HG03097 (cell line): Measurements from ENCODE around the gene FBN3.
A peak's percentile ranks its signal among the peaks of the same experiment; 100 is the strongest.
"Not testable (repeated sequence)": the region's sequence is repeated elsewhere in the genome, so short reads cannot be mapped to it uniquely, and the experiment has no call there.

ENCODE experiments used
- ATAC-seq: cut with Tn5 transposase; IDR thresholded peaks from one replicate; pipeline ENCODE4 v1.9.1; 2021; ENCODE audit not compliant: unreplicated experiment, low FRiP score

The FBN3 gene

DNA sequence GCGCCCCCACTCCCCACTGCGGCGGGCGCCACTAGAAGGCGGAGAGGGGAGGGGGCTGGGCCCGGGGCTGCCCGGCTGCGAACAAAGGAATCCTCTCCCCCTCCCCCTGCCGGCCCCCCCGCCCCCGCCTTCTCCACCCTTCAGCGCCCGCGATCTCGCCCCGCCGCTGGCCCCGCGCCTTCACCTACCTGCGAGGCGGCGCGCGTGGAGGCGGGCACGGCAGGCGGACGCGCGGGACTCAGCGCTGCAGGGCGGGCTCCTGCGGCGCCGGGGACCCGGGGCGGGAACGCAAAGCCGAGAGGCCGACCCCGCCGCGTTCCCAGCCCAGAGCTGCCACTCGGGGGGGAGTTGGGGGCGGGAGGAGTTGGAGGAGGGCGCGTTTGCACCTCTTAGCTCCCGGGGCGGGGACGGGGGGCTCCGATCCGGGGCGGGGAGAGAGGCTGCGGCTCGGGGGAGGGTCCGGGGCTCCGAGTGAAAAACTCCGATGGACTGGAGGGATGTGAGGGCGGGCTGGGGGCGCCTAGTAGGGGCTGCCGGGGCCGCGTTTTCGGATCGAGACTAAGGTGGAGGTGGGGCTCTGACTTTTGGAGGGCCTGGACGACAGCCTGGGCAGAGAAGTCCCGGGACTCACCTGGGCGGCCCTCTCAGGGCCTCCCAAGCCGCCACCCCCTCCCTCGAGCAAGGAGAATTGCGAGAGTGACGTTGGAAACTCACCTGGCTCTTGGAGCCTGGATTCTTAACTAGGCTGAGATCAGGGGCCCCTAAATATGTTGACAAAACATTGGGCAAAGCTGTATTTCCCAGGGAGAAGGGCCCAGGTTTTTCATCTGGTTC lies at the start of gene FBN3:
Gene FBN3 (minus strand): TSS at position 332 of the 834 bp plus-strand sequence. CDS start 2,112 bp downstream, outside the sequence.
- ATAC-seq, result no peak

DNA sequence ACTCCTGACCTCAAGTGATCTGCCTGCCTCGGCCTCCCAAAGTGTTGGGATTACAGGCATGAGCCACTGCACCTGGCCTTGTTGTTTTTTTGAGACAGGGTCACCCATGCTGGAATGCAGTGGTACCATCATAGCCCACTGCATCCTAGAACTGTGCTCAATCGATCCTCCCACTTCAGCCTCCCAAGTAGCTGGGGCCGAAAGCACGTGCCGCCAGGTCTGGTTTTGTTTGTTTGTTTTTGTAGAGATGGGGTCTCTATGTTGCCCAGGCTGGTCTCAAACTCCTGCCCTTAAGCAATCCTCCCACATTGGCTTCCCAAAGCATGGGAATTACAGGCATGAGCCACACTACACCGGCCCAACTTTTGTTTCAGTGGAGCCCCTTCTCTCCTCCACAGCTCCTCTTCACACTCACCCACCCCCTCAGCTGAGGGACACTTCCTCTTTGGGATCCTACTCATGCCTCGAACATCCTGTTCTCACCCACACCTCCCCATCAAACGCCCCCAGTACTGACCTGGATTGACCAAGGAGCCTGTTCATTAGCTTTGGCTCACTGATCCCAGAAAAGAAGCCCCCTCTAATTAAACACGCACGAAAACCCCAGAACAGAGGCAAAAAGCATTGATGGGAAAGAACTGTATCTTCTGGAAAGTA lies 47.0 kb upstream of the FBN3 start:
- no peak for ATAC-seq

DNA sequence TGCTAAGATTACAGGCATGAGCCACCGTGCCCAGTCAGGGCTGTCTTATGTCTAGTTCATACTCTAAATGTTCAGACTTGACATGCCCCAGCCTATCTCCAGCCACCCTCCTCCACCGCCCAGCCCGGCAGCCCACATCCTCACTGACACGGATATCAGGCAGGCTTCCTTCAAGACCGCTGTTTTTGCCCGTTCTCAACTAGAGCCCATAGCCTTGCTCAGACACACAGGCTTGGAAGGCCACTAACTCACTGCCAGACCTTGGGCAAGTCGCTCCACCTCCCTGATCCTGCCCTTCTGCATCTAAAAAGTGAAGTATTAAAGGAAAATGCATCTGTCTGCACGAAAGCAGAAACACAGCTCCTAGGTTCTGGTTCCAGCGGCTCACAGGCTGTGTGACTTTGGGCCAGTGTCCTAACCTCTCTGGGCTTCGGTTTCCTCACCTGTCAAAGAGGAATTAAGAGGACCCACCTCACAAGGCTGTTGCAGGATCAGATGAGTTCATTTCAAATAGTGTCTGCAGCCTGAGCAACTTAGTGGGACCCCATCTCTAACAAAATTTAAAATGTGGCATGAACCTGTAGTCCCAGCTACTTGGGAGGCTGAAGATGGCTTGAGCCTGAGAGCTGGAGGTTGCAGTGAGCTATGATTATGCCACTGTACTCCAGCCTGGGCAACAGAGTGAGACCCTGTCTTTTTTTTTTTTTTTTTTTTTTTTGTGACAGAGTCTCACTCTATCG lies 45.3 kb upstream of the FBN3 start:
- ATAC-seq, result peak; percentile 3

DNA sequence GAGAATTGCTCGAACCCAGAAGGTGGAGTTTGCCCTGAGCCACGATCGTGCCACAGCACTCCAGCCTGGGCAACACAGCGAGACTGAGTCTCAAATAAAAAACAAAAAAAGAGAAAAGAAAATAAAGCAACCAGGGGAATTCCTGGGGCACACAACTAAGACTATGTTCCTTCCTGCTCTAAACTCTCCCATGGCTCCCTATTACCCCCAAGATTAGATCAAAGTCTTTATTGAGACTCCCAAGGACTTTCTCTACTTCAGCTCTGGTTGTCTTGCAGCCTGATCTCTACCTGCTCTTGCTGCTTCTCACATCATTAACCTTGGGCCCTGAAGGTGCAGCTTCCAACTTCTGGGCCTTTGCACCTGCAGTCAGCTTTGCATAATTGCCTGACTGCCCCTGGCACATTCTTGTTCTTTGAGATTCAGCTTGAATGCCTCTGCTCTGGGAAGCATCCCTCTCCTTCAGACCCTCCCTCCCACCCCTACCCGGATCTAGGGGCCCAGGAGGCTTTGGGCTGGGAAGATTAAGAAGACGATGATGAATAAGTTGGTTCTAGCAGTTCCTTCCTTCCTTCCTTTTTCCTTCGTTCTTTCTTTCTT lies 42.9 kb upstream of the FBN3 start:
- no peak for ATAC-seq

DNA sequence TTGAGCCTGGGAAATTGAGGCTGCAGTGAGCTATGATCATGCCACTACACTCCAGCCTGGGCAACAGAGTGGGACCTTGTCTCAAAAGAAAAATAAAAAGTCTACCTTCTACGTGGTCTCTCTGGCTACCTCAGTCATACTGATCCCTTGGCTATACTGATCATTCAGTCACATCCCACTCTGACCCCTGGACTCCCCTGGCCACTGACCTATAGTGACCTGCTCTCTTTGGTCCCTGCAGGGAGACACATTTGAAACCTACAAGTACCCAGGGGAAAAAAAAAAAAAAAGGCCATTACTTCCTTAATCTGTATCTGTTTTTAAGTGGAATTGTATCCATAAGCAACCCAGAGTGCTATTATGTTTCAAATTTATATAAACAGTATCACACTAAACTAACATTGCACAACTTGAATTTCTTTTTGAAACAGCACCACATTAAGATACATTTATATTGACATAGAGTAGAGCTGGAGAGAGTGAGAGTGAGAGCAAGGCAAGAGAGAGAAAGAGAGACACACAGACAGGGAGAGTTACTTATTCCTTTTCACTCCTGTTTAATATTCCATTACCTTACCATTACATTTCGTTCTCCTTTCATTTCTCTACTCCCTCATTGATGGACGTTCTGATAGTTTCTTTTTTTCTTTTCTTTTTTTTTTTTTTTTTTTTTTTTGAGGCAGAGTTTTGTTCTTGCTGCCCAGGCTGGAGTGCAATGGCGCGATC lies 36.1 kb upstream of the FBN3 start:
- ATAC-seq, result no peak

DNA sequence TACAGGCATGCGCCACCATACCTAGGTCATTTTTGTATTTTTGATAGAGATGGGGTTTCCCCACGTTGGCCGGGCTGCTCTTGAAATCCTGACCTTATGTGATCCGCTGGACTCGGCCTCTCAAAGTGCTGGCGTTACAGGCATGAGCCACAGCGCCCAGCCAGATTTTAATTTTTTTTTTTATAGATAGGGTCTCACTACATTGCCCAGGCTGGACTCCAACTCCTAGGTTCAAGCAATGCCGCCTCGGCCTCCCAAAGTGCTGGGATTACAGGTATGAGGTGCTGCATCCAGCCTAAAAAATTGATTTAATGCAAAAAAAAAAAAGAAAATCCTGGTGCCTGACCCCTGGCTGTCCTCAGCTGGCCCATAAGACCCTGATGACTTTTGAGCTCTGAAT lies 34.9 kb upstream of the FBN3 start:
- no peak for ATAC-seq

DNA sequence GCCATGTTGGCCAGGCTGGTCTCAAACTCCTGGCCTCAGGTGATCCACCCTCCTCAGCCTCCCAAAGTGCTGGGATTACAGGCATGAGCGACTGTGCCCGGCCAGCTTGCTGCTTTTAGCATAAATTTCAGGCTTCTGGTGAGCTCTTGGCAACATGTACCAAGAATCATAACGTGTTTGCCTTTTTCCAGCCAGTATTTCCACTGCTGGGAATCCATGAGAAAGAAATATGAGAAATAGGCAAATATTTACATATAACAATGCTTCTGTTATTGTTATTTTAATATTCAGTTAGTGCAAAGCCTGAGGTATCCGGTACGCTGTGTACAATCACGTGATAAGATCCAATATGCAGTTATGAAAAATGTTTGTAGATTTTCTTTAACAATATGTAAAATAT lies 30.6 kb upstream of the FBN3 start:
- no peak for ATAC-seq

DNA sequence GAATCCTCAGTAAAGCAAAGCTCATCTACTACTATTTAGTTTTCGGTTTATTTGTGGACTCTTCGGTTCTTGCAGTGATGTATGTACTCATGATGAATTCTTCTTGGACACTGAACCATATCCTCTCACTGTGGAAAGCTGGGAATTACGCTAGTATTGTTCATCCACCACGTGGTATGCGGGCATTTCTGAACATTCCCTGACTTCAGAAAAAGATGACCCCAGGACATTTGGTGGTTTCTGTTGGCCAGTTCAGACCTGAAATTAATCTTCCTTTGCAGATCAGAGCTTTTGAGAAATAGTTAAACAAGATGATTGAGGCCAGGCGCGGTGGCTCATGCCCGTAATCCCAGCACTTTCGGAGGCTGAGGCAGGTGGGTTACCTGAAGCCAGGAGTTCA lies 25.3 kb upstream of the FBN3 start:
- ATAC-seq, result no peak

DNA sequence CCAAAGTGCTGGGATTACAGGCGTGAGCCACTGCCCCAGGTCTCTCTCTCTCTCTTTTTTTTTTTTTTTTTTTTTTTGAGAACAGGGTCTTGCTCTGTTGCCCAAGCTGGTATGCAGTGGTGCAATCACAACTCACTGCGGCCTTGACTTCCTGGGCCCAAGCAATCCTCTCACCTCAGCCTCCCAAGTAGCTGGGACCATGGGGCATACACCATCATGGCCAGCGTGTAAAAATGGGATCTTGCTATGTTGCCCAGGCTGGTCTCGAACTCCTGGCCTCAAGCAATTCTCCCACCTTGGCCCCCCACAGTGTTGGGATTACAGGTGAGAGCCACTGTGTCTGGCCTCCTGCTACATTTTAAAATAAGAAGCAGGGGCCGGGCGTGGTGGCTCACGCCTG lies 19.1 kb upstream of the FBN3 start:
- ATAC-seq, result no peak

DNA sequence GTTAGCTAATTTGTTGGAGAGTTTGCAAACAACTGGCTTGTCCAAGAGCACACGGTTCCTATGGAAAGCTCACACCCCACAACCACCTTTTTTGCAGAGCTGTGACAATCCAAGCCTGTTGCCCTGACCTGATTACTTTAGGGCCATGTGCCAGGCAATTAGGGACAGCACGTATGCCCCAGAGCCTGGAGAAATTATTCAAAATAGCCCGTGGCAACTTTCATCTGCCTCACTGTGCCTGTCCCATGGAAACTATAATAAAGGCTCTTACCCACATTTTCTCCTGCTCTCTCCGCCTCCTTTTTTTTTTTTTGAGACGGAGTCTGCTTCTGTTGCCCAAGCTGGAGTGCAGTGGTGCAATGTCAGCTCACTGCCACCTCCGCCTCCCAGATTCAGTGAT lies 18.6 kb upstream of the FBN3 start:
- ATAC-seq, result no peak

DNA sequence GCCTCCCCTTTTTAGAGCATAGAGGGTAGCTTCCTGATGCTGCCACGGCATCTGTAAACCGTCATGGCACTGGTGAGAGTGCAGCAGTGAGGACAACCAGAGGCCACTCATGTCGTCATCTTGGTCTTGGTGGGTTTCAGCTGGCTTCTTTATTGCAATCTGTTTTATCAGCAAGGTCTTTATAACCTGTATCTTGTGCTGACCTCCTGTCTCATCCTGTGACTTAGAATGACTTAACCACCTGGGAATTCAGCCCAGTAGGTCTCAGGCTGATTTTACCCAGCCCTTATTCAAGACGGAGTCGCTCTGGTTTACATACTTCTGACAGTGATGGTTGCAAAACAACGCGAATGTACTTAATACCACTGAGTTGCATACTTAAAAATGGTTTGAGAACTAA lies 14.4 kb upstream of the FBN3 start:
- no peak for ATAC-seq

DNA sequence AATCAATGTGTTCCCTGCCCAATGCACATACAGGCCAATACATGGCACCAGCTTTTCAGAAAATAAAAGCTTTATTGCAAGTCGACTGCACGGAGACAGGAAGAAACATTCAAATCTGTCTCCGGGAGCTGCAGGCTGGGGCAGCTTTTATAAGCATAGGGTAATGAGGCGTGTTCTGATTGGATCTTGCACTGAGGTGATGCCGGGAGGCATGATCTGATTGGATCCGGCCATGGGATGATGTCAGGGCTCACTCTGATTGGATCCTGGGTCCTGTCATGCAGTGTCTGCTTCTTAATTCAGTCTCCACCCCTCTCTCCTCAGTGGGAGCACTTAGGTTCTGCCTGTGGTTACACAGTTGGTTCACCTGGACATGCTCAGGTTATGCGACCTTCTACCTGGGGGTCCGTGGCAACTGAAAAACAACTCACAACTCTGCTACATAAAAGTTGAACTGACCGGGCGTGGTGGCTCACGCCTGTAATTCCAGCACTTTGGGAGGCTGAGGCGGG lies 11.8 kb upstream of the FBN3 start:
- no peak for ATAC-seq

DNA sequence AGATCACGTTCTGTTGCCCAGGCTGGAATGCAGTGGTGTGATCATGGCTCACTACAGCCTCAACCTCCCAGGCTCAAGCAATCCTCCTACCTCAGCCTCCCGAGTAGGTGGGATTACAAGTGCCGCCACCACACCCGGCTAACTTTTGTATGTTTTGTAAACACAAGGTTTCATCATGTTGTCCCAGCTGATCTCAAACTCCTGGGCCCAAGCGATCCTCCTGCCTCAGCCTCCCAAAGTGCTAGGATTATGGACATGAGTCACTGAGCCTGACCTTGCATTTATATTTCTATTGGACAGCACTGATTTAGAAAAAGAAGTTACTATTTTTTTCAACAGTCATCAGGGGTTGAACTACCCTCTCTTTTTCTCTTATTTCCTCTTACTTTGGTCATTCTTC lies 9.9 kb upstream of the FBN3 start:
- not testable (repeated sequence) for ATAC-seq

DNA sequence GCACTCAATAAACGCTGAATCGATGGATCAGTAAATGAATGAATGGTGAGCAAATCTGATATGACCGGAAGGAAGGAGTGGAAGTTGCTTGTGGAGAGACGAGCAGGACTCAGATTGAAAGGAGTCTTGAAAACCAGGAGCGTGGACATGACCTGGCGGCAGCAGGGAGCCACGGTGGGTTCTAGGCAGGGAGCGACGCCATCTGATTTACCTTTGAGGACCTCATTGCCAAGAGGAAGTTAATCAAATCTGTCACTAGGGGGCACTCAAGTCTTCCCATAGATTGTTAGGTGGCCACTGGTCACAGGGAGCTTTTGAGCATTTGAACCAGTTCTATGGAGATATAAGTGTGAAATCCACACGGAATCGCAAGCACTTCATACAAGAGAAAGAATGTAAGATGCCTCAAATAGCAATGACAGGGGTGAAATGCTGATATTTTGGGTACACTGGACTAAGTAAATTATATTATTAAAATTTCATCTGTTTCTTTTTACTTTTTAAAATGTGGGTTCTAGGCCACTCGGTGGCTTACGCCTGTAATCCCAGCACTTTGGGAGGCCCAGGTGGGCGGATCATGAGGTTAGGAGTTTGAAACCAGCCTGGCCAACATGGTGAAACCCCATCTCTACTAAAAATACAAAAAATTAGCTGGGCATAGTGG lies 9.2 kb upstream of the FBN3 start:
- ATAC-seq, result no peak

DNA sequence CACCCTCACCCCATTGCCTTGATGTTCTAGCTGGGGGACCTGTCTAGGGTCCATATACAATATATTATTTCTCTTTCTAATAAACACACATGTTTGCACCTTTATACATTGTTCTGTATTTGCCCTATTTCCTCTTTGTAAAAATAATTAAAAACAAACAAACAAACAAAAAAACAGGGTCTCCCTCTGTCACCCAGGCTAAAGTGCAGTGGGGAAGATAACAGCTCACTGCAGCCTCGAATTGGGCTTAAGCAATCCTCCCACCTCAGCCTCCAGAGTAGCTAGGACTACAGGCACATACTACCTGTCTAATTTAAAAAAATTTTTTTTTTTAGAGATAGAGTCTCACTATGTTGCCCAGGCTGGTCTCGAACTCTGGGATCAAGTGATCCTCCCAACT lies 5.9 kb upstream of the FBN3 start:
- no peak for ATAC-seq

DNA sequence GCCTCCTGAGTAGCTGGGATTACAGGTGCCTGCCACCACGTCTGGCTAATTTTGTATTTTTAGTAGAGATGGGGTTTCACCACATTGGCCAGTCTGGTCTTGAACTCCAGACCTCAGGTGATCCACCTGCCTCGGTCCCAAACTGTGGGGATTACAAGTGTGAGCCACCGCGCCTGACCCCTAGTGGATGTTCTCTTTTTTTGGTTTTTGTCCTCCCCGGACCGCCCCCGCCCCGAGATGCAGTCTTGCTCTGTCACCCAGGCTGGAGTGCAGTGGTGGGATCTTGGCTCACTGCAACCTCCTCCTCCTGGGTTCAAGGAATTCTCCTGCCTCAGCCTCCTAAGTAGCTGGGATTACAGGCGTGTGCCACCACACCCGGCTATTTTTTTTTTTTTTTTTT lies 4.6 kb upstream of the FBN3 start:
- not testable (repeated sequence) for ATAC-seq

DNA sequence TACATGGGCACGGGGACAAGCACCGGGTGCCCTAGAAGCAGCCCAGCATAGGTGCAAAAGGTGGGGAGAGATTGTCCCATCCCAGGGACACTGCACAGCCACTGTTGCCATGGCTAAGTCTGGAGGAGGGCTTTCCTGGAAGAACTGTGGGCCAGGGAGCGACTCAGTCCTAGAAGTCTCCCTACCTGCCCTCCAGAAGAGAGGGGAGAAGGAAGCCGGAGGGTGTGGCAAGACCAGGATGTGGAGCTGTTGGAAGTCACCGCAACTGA lies 2.3 kb upstream of the FBN3 start:
- ATAC-seq, result no peak

DNA sequence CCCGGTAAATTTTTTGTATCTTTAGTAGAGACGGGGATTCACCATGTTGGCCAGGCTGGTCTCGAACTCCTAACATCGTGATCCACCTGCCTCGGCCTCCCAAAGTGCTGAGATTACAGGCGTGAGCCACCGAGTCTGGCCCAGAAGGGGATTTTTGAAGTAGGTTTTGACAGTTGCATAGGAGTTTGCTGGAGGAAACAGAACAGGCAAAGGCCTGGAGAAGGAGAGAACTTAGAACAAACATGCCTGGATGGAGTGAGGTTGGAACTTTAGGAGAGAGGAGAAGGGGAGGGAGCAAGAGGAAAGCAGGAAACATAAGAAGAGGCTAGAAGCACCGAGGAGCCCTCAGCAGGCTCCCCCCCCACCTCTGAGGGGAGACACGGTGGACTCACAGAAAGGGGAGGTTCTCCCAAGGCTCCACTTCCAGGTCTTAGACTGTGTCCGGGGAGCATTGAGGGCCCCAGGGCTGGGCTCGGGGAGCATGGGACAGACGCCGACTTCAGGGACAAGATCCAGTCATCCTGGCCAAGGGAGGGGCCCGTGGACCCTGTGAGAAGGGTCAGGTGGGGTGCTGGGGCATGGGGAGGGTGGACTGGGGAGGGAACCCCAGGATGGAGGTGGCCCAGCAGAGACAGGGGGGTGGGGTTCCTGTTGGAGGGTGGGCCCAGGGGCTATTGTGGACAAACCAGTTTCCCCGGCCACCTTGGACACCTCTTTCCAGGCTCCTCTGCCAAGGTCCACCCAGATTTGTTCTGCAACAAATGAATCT lies 1.8 kb upstream of the FBN3 start:
- no peak for ATAC-seq

DNA sequence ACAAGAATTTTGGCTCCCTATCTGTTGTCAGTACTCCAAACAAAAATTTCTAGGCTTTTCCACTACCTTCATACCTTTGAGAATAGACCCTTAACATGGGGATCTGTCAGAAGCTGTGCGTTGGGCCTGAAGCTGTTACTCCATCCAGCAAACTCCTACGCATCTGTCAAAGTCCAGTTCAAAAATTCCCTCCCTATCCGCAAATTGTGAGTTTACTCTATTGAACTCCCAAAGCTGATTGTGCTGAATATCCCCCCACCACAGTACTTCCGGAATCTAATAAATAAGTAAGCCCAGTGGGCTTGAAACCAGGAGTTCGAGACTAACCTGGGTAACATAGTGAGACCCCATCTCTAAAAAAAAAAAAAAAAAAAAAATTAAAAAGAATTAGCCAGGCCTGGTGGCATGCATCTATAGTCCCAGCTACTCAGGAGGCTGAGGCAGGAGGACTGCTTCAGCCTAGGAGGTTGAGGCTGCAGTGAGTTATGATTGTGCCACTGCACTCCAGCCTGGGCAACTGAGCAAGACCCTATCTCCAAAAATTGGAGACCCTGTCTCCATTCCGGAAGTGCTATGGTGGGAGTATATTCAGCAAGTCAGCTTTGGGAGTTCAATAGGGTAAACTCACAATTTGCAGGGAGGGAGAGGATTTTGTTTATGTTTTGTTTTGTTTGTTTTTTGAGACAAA lies 930 bp upstream of the FBN3 start:
- ATAC-seq, result no peak
